HepG2 (cell line): ENCODE data around the gene LTBR. TPM values are rescaled to one million over a fixed set of nuclear protein-coding genes. Genes with fewer than 3 reads are reported as not detected.

ENCODE experiments used
- ATAC-seq: fragments of 200-7000 bp; cut with Tn5 transposase; 3 replicates; pipeline ENCODE4 v1.9.1; 2020; ENCODE audit warnings: mild to moderate bottlenecking, moderate library complexity
- BruUV-seq: library from RNA; stranded (reverse); fragments of 400-500 nt; replicated peaks from 2 replicates; lab custom pipeline; 2021; lab: Mats Ljungman, UMichigan
- CTCF ChIA-PET: fragments of 300-600 bp; formaldehyde crosslinking; extraction: SDS; loops from one replicate; lab custom pipeline; 2021; ENCODE audit warnings: low total read pairs, inconsistent platforms, low intra/inter-chr PET ratio; lab: Yijun Ruan, JAX
- POLR2A ChIA-PET: fragments of 350-600 bp; sonication (Branson Sonifier 250); formaldehyde crosslinking; loops from one replicate; lab custom pipeline; 2020; ENCODE audit warnings: antibody characterized with exemption, inconsistent platforms; lab: Yijun Ruan, JAX
- DNase-seq: peaks from one replicate; pipeline ENCODE4 v3.0.0-alpha.2; 2015; ENCODE audit warnings: low spot score
- FAIRE-seq: peaks from 3 replicates; lab custom pipeline; 2011; peaks lifted over from hg19 to GRCh38; lab: Jason Lieb, UNC
- H2AFZ ChIP-seq: one replicate; pipeline ENCODE4 v1.6.1; 2011; ENCODE audit warnings: low read length, inconsistent platforms
- H3K27ac ChIP-seq: fragments of 300-600 bp; 3 replicates; pipeline ENCODE4 v1.8.0; 2011; ENCODE audit warnings: mixed run types, mild to moderate bottlenecking, mixed read lengths, low read length, inconsistent platforms; ENCODE audit not compliant: insufficient read depth; ENCODE audit errors: extremely low read length
- H3K27me3 ChIP-seq, 2 experiments: fragments of 200-600 bp in 1 of 2; 2 replicates in 1 of 2; 3 replicates in 1 of 2; pipeline versions ENCODE4 v1.6.0 to v1.8.0; 2011; ENCODE audit warnings: low read length in 2 of 2, mild to moderate bottlenecking in 2 of 2, moderate library complexity in 2 of 2, inconsistent platforms in 1 of 2; ENCODE audit not compliant: insufficient read depth in 2 of 2, control insufficient read depth in 1 of 2
- H3K36me3 ChIP-seq, 2 experiments: fragments of 200-600 bp in 1 of 2; replicated peaks in 1 of 2; 2 replicates in 1 of 2; 3 replicates in 1 of 2; pipeline versions ENCODE4 v1.5.1 to v1.8.0; 2011; ENCODE audit warnings: low read length in 2 of 2, inconsistent platforms in 1 of 2; ENCODE audit not compliant: insufficient read depth in 2 of 2, control insufficient read depth in 1 of 2
- H3K4me1 ChIP-seq: 2 replicates; pipeline ENCODE4 v1.5.1; 2012; ENCODE audit warnings: low read length, inconsistent platforms; ENCODE audit not compliant: insufficient read depth
- H3K4me2 ChIP-seq: 2 replicates; pipeline ENCODE4 v1.6.0; 2011; ENCODE audit warnings: low read depth, low read length, inconsistent platforms
- H3K4me3 ChIP-seq, 3 experiments: fragments of 200-600 bp in 1 of 3; sonication (generic), shearing (Covaris generic) in 1 of 3; replicated peaks in 1 of 3; 2 replicates each; pipeline ENCODE4 v1.5.1; 2011 to 2016; ENCODE audit warnings: low read length in 3 of 3, inconsistent platforms in 2 of 3, low read depth in 2 of 3, mild to moderate bottlenecking in 2 of 3, control low read depth in 1 of 3, mixed read lengths in 1 of 3; ENCODE audit not compliant: insufficient read depth in 1 of 3
- H3K79me2 ChIP-seq: one replicate; pipeline ENCODE4 v1.6.1; 2011; ENCODE audit warnings: low read length, inconsistent platforms; ENCODE audit not compliant: insufficient read depth
- H3K9ac ChIP-seq: 2 replicates; pipeline ENCODE4 v1.6.0; 2011; ENCODE audit warnings: mild to moderate bottlenecking, low read depth, low read length, inconsistent platforms; ENCODE audit not compliant: insufficient read depth
- H3K9me3 ChIP-seq: 2 replicates; pipeline ENCODE4 v1.5.1; 2012; ENCODE audit warnings: mild to moderate bottlenecking, low read length
- H4K20me1 ChIP-seq: 2 replicates; pipeline ENCODE4 v1.6.0; 2011; ENCODE audit warnings: inconsistent platforms, mild to moderate bottlenecking, low read length, moderate library complexity; ENCODE audit not compliant: insufficient read depth
- CCAR2 ChIP-seq: fragments of 200-400 bp; formaldehyde crosslinking; optimal IDR thresholded peaks from 2 replicates; pipeline ENCODE3; 2018; ENCODE audit warnings: low read depth, mild to moderate bottlenecking, low read length, moderate library complexity
- KAT7 ChIP-seq: IDR thresholded peaks from 2 replicates; pipeline ENCODE4 v1.6.1; 2018; ENCODE audit warnings: borderline replicate concordance, missing compliant biosample characterization
- NFKB2 ChIP-seq: sonication (generic); formaldehyde crosslinking; IDR thresholded peaks from 2 replicates; pipeline ENCODE4 v1.4.0; 2020; ENCODE audit warnings: missing genetic modification reagents, borderline replicate concordance
- ZNF382 ChIP-seq: sonication (generic); formaldehyde crosslinking; IDR thresholded peaks from 2 replicates; pipeline ENCODE4 v1.5.0; 2020; ENCODE audit warnings: missing genetic modification reagents, mild to moderate bottlenecking, borderline replicate concordance
- WGBS: methylation state at CpG from one replicate; pipeline ENCODE4 v1.1.6; 2017; ENCODE audit warnings: low lambda C conversion rate; 5-methylcytosine and 5-hydroxymethylcytosine counted together
- in situ Hi-C: cut with HindIII; loops from 2 replicates; pipeline ENCODE4 v1.10.0; 2017; ENCODE audit warnings: low pct_unique_long_range_greater_than_20kb; ENCODE audit not compliant: extremely low pct_ligation_motif_present
- intact Hi-C: fragments of 100-400 bp; cut with micrococcal nuclease; formaldehyde crosslinking; loops from one replicate; pipeline ENCODE4 v1.10.0; 2022; ENCODE audit not compliant: unreplicated experiment
- polyA plus RNA-seq, 8 experiments: library from polyadenylated mRNA; depleted of rRNA in 3 of 8; stranded (reverse) in 7 of 8; unstranded in 1 of 8; fragments of >200 nt; fragmentation: Illumina TruSeq in 4 of 8; extraction: Trizol in 4 of 8; gene quantifications; 2 replicates each; pipeline versions ENCODE4 v1.2.1 to v1.2.3, GENCODE V29; 2011 to 2016; ENCODE audit warnings: low read depth in 4 of 8, missing spikeins in 1 of 8, mixed read lengths in 1 of 8; ENCODE audit not compliant: insufficient read depth in 1 of 8
- total RNA-seq, 5 experiments: library from RNA; depleted of rRNA; stranded (reverse); fragments of >200 nt; fragmentation: Illumina TruSeq; extraction: Trizol; gene quantifications; 2 replicates each; pipeline ENCODE4 v1.2.3, GENCODE V29; 2016; ENCODE audit warnings: low read depth in 1 of 5
- TF ChIP-seq, protein P1 (sequence below): sonication (generic); formaldehyde crosslinking; IDR thresholded peaks from 2 replicates; pipeline ENCODE4 v1.4.0; 2020; ENCODE audit warnings: missing genetic modification reagents, borderline replicate concordance
- TF ChIP-seq, protein P2 (sequence below): sonication (generic); formaldehyde crosslinking; IDR thresholded peaks from 2 replicates; pipeline ENCODE4 v1.5.0; 2020; ENCODE audit warnings: mild to moderate bottlenecking, missing genetic modification reagents, borderline replicate concordance
- TF ChIP-seq, protein P3 (sequence below): sonication (generic); formaldehyde crosslinking; IDR thresholded peaks from 2 replicates; pipeline ENCODE4 v1.8.1; 2023; ENCODE audit warnings: mild to moderate bottlenecking, missing genetic modification reagents

LTBR gene
- total and polyA plus RNA-seq, 2 of the 13 experiments (the other 11 are each of a cell fraction or from before 2014, with no cell fraction given) = 31.4 to 34.8 TPM

DNA sequence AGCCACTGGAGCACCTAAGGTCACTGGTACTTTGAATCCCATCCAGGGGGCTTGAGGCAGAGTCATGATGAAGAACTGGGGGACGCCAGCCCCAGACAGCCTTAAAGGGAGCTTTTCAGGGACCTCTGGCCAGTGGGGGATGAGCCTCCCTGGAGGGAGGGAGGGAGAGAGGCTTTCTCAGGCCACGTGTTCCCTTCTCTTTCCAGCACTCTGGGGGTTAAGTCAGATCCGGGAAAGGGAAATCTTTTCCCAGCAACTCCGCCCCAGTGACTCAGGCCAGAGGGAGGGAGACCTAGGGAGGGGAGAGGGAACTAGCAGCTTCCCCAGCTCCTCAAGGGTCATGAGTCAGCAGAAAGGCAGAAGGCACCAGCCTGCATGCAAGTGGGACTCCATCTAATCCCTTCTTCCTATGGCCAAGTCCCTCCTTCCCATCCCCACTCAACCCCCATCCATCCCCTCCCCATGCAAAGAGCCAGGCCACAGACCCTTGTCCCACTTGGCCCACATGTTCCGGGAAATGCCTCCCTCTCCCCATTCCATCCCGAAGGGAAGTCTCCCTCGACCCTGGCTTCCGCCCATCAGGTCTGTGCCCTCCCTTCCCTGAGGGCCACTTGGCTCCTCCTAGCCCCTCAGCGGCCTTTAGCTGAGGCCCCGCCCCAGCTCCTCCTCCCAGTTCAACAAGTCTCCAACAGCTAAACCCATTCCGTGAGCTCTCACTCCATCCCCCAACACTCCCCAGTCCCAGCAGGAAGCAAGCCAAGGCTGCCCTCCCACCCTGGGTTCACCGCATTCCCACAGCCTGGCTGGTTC, 47.7 kb upstream of the LTBR start:
- DNase-seq = peak; percentile 94
- POLR2A ChIA-PET = interaction anchor here (0.6 to 11.0 kb wide), 39 partner anchors 9 to 592 kb away, joined by 3 to 278 read pairs (median 10); partner anchors contain the start of genes COPS7A, GAPDH, LTBR and MRPL51
- H4K20me1 ChIP-seq = no peaks in the 10 kb centered on the region; the same call in 1 of the 2 replicates
- CTCF ChIA-PET = interaction anchor here (0.7 to 1.6 kb wide), 2 partner anchors 27 to 36 kb away, joined by 3 to 4 read pairs; no protein-coding TSS in a partner anchor
- no TSS peak for BruUV-seq
- no peak overlapping the region for H2AFZ ChIP-seq
- no peaks in the 10 kb centered on the region; a peak in 1 of 5 replicates for H3K27me3 ChIP-seq
- peak; percentile 92 for FAIRE-seq
- intact Hi-C loops = loop anchor here (2.0 to 10.0 kb wide), 3 partner anchors 41 to 129 kb away; no protein-coding TSS in a partner anchor
- peak overlapping the region; percentile 97 for H3K27ac ChIP-seq
- H3K4me1 ChIP-seq = peaks cover 62% of the 10 kb centered on the region
- H3K9ac ChIP-seq = peak overlapping the region; percentile 95
- peaks cover 16 to 30% of the 10 kb centered on the region in 2 experiments; a peak in 4 of 5 replicates for H3K36me3 ChIP-seq
- peak; percentile 77 for ATAC-seq
- H3K9me3 ChIP-seq = no peaks in the 10 kb centered on the region
- peak overlapping the region; percentile 41 to 99 (median 58) for H3K4me3 ChIP-seq
- in situ Hi-C loops = loop anchor here (5.0 kb wide), 1 partner anchor 36 kb away; no protein-coding TSS in a partner anchor
- peaks cover 61% of the 10 kb centered on the region for H3K79me2 ChIP-seq
- WGBS = 0% methylated on average over 11 of the region's 12 CpGs
- H3K4me2 ChIP-seq = peak overlapping the region; percentile 96
- TF ChIP-seq, protein P1, sequence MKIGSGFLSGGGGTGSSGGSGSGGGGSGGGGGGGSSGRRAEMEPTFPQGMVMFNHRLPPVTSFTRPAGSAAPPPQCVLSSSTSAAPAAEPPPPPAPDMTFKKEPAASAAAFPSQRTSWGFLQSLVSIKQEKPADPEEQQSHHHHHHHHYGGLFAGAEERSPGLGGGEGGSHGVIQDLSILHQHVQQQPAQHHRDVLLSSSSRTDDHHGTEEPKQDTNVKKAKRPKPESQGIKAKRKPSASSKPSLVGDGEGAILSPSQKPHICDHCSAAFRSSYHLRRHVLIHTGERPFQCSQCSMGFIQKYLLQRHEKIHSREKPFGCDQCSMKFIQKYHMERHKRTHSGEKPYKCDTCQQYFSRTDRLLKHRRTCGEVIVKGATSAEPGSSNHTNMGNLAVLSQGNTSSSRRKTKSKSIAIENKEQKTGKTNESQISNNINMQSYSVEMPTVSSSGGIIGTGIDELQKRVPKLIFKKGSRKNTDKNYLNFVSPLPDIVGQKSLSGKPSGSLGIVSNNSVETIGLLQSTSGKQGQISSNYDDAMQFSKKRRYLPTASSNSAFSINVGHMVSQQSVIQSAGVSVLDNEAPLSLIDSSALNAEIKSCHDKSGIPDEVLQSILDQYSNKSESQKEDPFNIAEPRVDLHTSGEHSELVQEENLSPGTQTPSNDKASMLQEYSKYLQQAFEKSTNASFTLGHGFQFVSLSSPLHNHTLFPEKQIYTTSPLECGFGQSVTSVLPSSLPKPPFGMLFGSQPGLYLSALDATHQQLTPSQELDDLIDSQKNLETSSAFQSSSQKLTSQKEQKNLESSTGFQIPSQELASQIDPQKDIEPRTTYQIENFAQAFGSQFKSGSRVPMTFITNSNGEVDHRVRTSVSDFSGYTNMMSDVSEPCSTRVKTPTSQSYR (CRISPR knock-in tag) = peak; percentile 73
- no peak for TF ChIP-seq KAT7 (CRISPR knock-in tag)
- TF ChIP-seq, protein P2, sequence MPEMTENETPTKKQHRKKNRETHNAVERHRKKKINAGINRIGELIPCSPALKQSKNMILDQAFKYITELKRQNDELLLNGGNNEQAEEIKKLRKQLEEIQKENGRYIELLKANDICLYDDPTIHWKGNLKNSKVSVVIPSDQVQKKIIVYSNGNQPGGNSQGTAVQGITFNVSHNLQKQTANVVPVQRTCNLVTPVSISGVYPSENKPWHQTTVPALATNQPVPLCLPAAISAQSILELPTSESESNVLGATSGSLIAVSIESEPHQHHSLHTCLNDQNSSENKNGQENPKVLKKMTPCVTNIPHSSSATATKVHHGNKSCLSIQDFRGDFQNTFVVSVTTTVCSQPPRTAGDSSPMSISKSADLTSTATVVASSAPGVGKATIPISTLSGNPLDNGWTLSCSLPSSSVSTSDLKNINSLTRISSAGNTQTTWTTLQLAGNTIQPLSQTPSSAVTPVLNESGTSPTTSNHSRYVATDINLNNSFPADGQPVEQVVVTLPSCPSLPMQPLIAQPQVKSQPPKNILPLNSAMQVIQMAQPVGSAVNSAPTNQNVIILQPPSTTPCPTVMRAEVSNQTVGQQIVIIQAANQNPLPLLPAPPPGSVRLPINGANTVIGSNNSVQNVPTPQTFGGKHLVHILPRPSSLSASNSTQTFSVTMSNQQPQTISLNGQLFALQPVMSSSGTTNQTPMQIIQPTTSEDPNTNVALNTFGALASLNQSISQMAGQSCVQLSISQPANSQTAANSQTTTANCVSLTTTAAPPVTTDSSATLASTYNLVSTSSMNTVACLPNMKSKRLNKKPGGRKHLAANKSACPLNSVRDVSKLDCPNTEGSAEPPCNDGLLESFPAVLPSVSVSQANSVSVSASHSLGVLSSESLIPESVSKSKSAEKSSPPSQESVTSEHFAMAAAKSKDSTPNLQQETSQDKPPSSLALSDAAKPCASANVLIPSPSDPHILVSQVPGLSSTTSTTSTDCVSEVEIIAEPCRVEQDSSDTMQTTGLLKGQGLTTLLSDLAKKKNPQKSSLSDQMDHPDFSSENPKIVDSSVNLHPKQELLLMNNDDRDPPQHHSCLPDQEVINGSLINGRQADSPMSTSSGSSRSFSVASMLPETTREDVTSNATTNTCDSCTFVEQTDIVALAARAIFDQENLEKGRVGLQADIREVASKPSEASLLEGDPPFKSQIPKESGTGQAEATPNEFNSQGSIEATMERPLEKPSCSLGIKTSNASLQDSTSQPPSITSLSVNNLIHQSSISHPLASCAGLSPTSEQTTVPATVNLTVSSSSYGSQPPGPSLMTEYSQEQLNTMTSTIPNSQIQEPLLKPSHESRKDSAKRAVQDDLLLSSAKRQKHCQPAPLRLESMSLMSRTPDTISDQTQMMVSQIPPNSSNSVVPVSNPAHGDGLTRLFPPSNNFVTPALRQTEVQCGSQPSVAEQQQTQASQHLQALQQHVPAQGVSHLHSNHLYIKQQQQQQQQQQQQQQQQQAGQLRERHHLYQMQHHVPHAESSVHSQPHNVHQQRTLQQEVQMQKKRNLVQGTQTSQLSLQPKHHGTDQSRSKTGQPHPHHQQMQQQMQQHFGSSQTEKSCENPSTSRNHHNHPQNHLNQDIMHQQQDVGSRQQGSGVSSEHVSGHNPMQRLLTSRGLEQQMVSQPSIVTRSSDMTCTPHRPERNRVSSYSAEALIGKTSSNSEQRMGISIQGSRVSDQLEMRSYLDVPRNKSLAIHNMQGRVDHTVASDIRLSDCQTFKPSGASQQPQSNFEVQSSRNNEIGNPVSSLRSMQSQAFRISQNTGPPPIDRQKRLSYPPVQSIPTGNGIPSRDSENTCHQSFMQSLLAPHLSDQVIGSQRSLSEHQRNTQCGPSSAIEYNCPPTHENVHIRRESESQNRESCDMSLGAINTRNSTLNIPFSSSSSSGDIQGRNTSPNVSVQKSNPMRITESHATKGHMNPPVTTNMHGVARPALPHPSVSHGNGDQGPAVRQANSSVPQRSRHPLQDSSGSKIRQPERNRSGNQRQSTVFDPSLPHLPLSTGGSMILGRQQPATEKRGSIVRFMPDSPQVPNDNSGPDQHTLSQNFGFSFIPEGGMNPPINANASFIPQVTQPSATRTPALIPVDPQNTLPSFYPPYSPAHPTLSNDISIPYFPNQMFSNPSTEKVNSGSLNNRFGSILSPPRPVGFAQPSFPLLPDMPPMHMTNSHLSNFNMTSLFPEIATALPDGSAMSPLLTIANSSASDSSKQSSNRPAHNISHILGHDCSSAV (CRISPR knock-in tag) = no peak
- TF ChIP-seq ZNF382 (CRISPR knock-in tag) = no peak
- no peak for TF ChIP-seq NFKB2 (CRISPR knock-in tag)
- TF ChIP-seq CCAR2 = peak; percentile 65
- TF ChIP-seq, protein P3, sequence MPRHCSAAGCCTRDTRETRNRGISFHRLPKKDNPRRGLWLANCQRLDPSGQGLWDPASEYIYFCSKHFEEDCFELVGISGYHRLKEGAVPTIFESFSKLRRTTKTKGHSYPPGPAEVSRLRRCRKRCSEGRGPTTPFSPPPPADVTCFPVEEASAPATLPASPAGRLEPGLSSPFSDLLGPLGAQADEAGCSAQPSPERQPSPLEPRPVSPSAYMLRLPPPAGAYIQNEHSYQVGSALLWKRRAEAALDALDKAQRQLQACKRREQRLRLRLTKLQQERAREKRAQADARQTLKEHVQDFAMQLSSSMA (CRISPR knock-in tag) = no peak; the same call in 1 of the 2 replicates
